Measurements from ENCODE around the gene MELTF.
A peak's percentile ranks its signal among the peaks of the same experiment; 100 is the strongest.

The MELTF gene

GRCh38 chr3:196988241-196989029 is 41.2 kb downstream of the MELTF start:
- peaks cover 5% of the 10 kb centered on the region; the same call in 1 of the 2 replicates for H3K4me1 ChIP-seq (ENCODE audit: low read length)
- H4K20me1 ChIP-seq (ENCODE audit: insufficient read depth, low read length) = no peaks in the 10 kb centered on the region
- peaks cover 2% of the 10 kb centered on the region for H3K36me3 ChIP-seq (replicated peaks; ENCODE audit: low read depth, low read length)
- peaks cover 6% of the 10 kb centered on the region for H3K9me3 ChIP-seq (ENCODE audit: insufficient read depth, low read length)
- H3K27me3 ChIP-seq (ENCODE audit: low read depth, low read length) = no peaks in the 10 kb centered on the region
- TF ChIP-seq CTCF (IDR thresholded peaks at IDR 0.05; ENCODE audit: low read depth, low read length) (peak; percentile 48), EZH2phosphoT487 (IDR thresholded peaks at IDR 0.05; ENCODE audit: low read depth) (no peak)
- no peak overlapping the region for H3K9ac ChIP-seq (ENCODE audit: low read length)
- no peak overlapping the region for H3K27ac ChIP-seq (ENCODE audit: low read length)
- peak overlapping the region; percentile 28 for H3K4me2 ChIP-seq (ENCODE audit: low read length)
- H3K79me2 ChIP-seq (ENCODE audit: low read length) = no peaks in the 10 kb centered on the region
- H3K4me3 ChIP-seq (ENCODE audit: low read length) = no peak overlapping the region
- peak overlapping the region; percentile 51; the same call in 1 of the 2 replicates for H2AFZ ChIP-seq (ENCODE audit: low read depth, low read length)

GRCh38 chr3:196987022-196987421 is 42.6 kb downstream of the MELTF start:
- H3K4me3 ChIP-seq (ENCODE audit: low read length) = no peak overlapping the region
- no peak overlapping the region for H3K4me2 ChIP-seq (ENCODE audit: low read length)
- no peak overlapping the region for H3K9ac ChIP-seq (ENCODE audit: low read length)
- peaks cover 5% of the 10 kb centered on the region; the same call in 1 of the 2 replicates for H3K4me1 ChIP-seq (ENCODE audit: low read length)
- no peak overlapping the region for H2AFZ ChIP-seq (ENCODE audit: low read depth, low read length)
- H3K79me2 ChIP-seq (ENCODE audit: low read length) = no peaks in the 10 kb centered on the region
- no peaks in the 10 kb centered on the region for H3K27me3 ChIP-seq (ENCODE audit: low read depth, low read length)
- peaks cover 10% of the 10 kb centered on the region for H3K9me3 ChIP-seq (ENCODE audit: insufficient read depth, low read length)
- TF ChIP-seq CTCF (IDR thresholded peaks at IDR 0.05; ENCODE audit: low read depth, low read length) = no peak
- H4K20me1 ChIP-seq (ENCODE audit: insufficient read depth, low read length) = no peaks in the 10 kb centered on the region
- H3K27ac ChIP-seq (ENCODE audit: low read length) = no peak overlapping the region
- H3K36me3 ChIP-seq (replicated peaks; ENCODE audit: low read depth, low read length) = peaks cover 6% of the 10 kb centered on the region

DNA sequence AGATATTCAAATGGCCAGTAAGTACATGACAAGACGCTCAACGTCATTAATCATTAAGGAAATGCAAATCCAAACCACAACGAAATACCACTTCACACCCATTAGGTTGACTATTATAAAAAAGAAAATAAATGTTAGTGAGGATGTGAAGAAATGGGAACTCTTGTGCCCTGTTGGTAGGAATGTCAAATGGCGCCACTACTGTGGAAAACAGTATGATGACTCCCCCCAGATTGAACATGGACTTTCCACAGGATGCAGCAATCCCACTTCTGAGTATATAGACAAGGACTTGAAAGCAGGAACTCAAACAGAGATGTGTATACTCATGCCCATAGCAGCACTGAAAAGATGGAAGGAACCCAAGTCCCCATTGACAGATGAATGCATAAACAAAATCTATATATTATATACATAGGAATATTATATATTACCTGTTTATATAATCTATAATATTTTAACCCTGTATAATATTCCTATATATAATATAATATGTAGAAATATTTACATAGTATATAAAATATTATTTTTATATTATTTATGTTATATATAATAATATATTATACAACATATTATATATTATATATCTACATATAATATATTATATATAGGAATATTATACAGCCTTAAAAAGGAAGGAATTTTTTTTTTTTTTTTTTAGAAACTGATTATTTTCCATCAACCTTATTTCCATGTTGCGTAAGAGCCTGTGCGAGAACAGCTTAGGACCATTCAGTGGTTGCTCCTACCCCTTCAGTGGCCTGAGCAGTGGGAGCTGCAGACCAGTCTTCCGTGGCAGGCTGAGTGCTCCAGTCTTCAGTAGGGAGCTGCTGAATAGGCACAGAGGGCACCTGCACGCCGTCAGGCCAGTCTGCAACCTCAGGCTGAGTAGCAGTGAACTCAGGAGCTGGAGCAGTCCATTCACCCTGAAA is 43.4 kb downstream of the MELTF start:
- H2AFZ ChIP-seq (ENCODE audit: low read depth, low read length) = no peak overlapping the region
- no peak overlapping the region for H3K4me2 ChIP-seq (ENCODE audit: low read length)
- H3K27me3 ChIP-seq (ENCODE audit: low read depth, low read length) = no peaks in the 10 kb centered on the region
- H4K20me1 ChIP-seq (ENCODE audit: insufficient read depth, low read length) = no peaks in the 10 kb centered on the region
- H3K27ac ChIP-seq (ENCODE audit: low read length) = no peak overlapping the region
- peaks cover 10% of the 10 kb centered on the region for H3K9me3 ChIP-seq (ENCODE audit: insufficient read depth, low read length)
- TF ChIP-seq CTCF (IDR thresholded peaks at IDR 0.05; ENCODE audit: low read depth, low read length) (no peak), EZH2phosphoT487 (IDR thresholded peaks at IDR 0.05; ENCODE audit: low read depth) (no peak)
- no peaks in the 10 kb centered on the region for H3K79me2 ChIP-seq (ENCODE audit: low read length)
- H3K4me1 ChIP-seq (ENCODE audit: low read length) = peaks cover 5% of the 10 kb centered on the region; the same call in 1 of the 2 replicates
- H3K9ac ChIP-seq (ENCODE audit: low read length) = no peak overlapping the region
- H3K4me3 ChIP-seq (ENCODE audit: low read length) = no peak overlapping the region
- H3K36me3 ChIP-seq (replicated peaks; ENCODE audit: low read depth, low read length) = peaks cover 6% of the 10 kb centered on the region

DNA sequence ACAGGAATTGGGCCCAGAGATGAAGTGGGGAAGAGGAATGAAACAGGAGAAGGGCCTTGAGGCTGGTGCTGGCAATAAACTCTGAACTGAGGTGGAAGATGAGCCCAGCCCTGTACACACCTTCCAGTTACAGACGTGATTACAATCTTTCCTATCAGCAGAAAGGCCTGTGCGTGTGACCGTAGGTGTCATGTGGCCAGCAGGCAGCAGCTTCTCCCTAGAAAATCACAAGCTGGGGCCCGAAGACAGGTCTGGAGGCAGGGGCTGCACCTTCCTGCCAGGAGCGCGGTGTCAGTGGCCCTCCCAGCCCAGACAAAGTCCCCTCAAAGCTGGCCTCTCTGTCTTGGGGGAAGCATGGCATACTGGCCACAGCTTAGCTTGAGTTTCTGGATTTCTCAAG is 44.3 kb downstream of the MELTF start:
- H3K9ac ChIP-seq (ENCODE audit: low read length) = no peak overlapping the region
- H3K4me1 ChIP-seq (ENCODE audit: low read length) = peaks cover 5% of the 10 kb centered on the region; the same call in 1 of the 2 replicates
- no peak overlapping the region for H3K4me3 ChIP-seq (ENCODE audit: low read length)
- H3K4me2 ChIP-seq (ENCODE audit: low read length) = no peak overlapping the region
- no peak overlapping the region for H3K27ac ChIP-seq (ENCODE audit: low read length)
- H2AFZ ChIP-seq (ENCODE audit: low read depth, low read length) = no peak overlapping the region
- no peaks in the 10 kb centered on the region for H3K27me3 ChIP-seq (ENCODE audit: low read depth, low read length)
- peaks cover 10% of the 10 kb centered on the region for H3K9me3 ChIP-seq (ENCODE audit: insufficient read depth, low read length)
- no peaks in the 10 kb centered on the region for H4K20me1 ChIP-seq (ENCODE audit: insufficient read depth, low read length)
- H3K79me2 ChIP-seq (ENCODE audit: low read length) = no peaks in the 10 kb centered on the region
- H3K36me3 ChIP-seq (replicated peaks; ENCODE audit: low read depth, low read length) = peaks cover 6% of the 10 kb centered on the region
- TF ChIP-seq EZH2phosphoT487 (IDR thresholded peaks at IDR 0.05; ENCODE audit: low read depth) = no peak
- no peak for TF ChIP-seq CTCF (IDR thresholded peaks at IDR 0.05; ENCODE audit: low read depth, low read length)

Measured in OCI-LY3 (cell line).